ENCODE data around the gene STMN3.

Gene STMN3

GRCh38 chr20:63648895-63649589 is 4.2 kb downstream of the STMN3 start:
- Histone ChIP-seq H3K27me3 (ENCODE audit: insufficient read depth, low read length) (peaks cover 6% of the 10 kb centered on the region; the same call in 1 of the 2 replicates), H3K36me3 (ENCODE audit: insufficient read depth, low read length) (no peaks in the 10 kb centered on the region), H3F3A (ENCODE audit: insufficient read depth, low read length) (no peaks in the 10 kb centered on the region), H3K9me3 (ENCODE audit: low read length) (no peaks in the 10 kb centered on the region), H3K4me3 (ENCODE audit: low read depth, low read length, poor library complexity, severe bottlenecking) (no peak overlapping the region), H3K27ac (ENCODE audit: low read depth, low read length, poor library complexity, severe bottlenecking) (no peak overlapping the region), H3K9me2 (ENCODE audit: low read depth, low read length) (no peaks in the 10 kb centered on the region), H3K4me1 (ENCODE audit: insufficient read depth, low read length, severe bottlenecking) (peaks cover 14% of the 10 kb centered on the region), H3K79me2 (ENCODE audit: insufficient read depth, low read length) (no peaks in the 10 kb centered on the region), H3K4me2 (ENCODE audit: low read length) (no peak overlapping the region), H2AFZ (ENCODE audit: low read length) (no peak overlapping the region), H4K20me1 (ENCODE audit: insufficient read depth, low read length) (no peaks in the 10 kb centered on the region), H3K9ac (ENCODE audit: low read length) (no peak overlapping the region)
- no peak for TF ChIP-seq EZH2 (IDR thresholded peaks at IDR 0.05; ENCODE audit: borderline replicate concordance, low read length)

GRCh38 chr20:63648190-63648589 is 5.0 kb downstream of the STMN3 start:
- no peaks in the 10 kb centered on the region for H3F3A ChIP-seq (ENCODE audit: insufficient read depth, low read length)
- no peak overlapping the region for H3K4me2 ChIP-seq (ENCODE audit: low read length)
- H3K9me2 ChIP-seq (ENCODE audit: low read depth, low read length) = no peaks in the 10 kb centered on the region
- H3K9ac ChIP-seq (ENCODE audit: low read length) = no peak overlapping the region
- H3K4me1 ChIP-seq (ENCODE audit: insufficient read depth, low read length, severe bottlenecking) = peaks cover 7% of the 10 kb centered on the region
- no peak overlapping the region for H3K4me3 ChIP-seq (ENCODE audit: low read depth, low read length, poor library complexity, severe bottlenecking)
- H2AFZ ChIP-seq (ENCODE audit: low read length) = no peak overlapping the region
- H3K36me3 ChIP-seq (ENCODE audit: insufficient read depth, low read length) = no peaks in the 10 kb centered on the region
- no peak overlapping the region for H3K27ac ChIP-seq (ENCODE audit: low read depth, low read length, poor library complexity, severe bottlenecking)
- no peaks in the 10 kb centered on the region for H3K9me3 ChIP-seq (ENCODE audit: low read length)
- TF ChIP-seq EZH2 (IDR thresholded peaks at IDR 0.05; ENCODE audit: borderline replicate concordance, low read length) (no peak), CTCF (IDR thresholded peaks at IDR 0.05; ENCODE audit: low read length) (no peak)
- no peaks in the 10 kb centered on the region for H4K20me1 ChIP-seq (ENCODE audit: insufficient read depth, low read length)
- H3K79me2 ChIP-seq (ENCODE audit: insufficient read depth, low read length) = no peaks in the 10 kb centered on the region
- peaks cover 13% of the 10 kb centered on the region; the same call in 1 of the 2 replicates for H3K27me3 ChIP-seq (ENCODE audit: insufficient read depth, low read length)

- Histone ChIP-seq H3K9me3 (ENCODE audit: low read length) (no peaks in the 10 kb centered on the region), H3K27ac (ENCODE audit: low read depth, low read length, poor library complexity, severe bottlenecking) (no peak overlapping the region), H3K4me2 (ENCODE audit: low read length) (no peak overlapping the region), H3K9me2 (ENCODE audit: low read depth, low read length) (no peaks in the 10 kb centered on the region), H3K79me2 (ENCODE audit: insufficient read depth, low read length) (no peaks in the 10 kb centered on the region), H3K27me3 (ENCODE audit: insufficient read depth, low read length) (peaks cover 13% of the 10 kb centered on the region; the same call in 1 of the 2 replicates), H3K4me3 (ENCODE audit: low read depth, low read length, poor library complexity, severe bottlenecking) (no peak overlapping the region), H3K9ac (ENCODE audit: low read length) (no peak overlapping the region), H3K36me3 (ENCODE audit: insufficient read depth, low read length) (no peaks in the 10 kb centered on the region), H2AFZ (ENCODE audit: low read length) (no peak overlapping the region), H3K4me1 (ENCODE audit: insufficient read depth, low read length, severe bottlenecking) (peaks cover 14% of the 10 kb centered on the region), H4K20me1 (ENCODE audit: insufficient read depth, low read length) (no peaks in the 10 kb centered on the region), H3F3A (ENCODE audit: insufficient read depth, low read length) (no peaks in the 10 kb centered on the region)
- no peak for TF ChIP-seq CTCF (IDR thresholded peaks at IDR 0.05; ENCODE audit: low read length)
- no peak for TF ChIP-seq EZH2 (IDR thresholded peaks at IDR 0.05; ENCODE audit: borderline replicate concordance, low read length)
These were observed 8.0 kb downstream of the STMN3 start for GRCh38 chr20:63645218-63645617.

- H3K4me2 ChIP-seq (ENCODE audit: low read length) = no peak overlapping the region
- H3K9me2 ChIP-seq (ENCODE audit: low read depth, low read length) = no peaks in the 10 kb centered on the region
- no peak for TF ChIP-seq CTCF (IDR thresholded peaks at IDR 0.05; ENCODE audit: low read length)
- no peak for TF ChIP-seq EZH2 (IDR thresholded peaks at IDR 0.05; ENCODE audit: borderline replicate concordance, low read length)
- H3K79me2 ChIP-seq (ENCODE audit: insufficient read depth, low read length) = no peaks in the 10 kb centered on the region
- no peak overlapping the region for H3K9ac ChIP-seq (ENCODE audit: low read length)
- H3K36me3 ChIP-seq (ENCODE audit: insufficient read depth, low read length) = no peaks in the 10 kb centered on the region
- H3K4me3 ChIP-seq (ENCODE audit: low read depth, low read length, poor library complexity, severe bottlenecking) = no peak overlapping the region
- H3F3A ChIP-seq (ENCODE audit: insufficient read depth, low read length) = no peaks in the 10 kb centered on the region
- no peak overlapping the region for H2AFZ ChIP-seq (ENCODE audit: low read length)
- H3K27ac ChIP-seq (ENCODE audit: low read depth, low read length, poor library complexity, severe bottlenecking) = no peak overlapping the region
- H3K9me3 ChIP-seq (ENCODE audit: low read length) = no peaks in the 10 kb centered on the region
- peaks cover 13% of the 10 kb centered on the region; the same call in 1 of the 2 replicates for H3K27me3 ChIP-seq (ENCODE audit: insufficient read depth, low read length)
- H4K20me1 ChIP-seq (ENCODE audit: insufficient read depth, low read length) = no peaks in the 10 kb centered on the region
- H3K4me1 ChIP-seq (ENCODE audit: insufficient read depth, low read length, severe bottlenecking) = peaks cover 27% of the 10 kb centered on the region
These were observed 9.3 kb downstream of the STMN3 start for GRCh38 chr20:63643946-63644345.
